IMR-90 (cell line): Measurements from ENCODE around the gene LCAT.

Source experiments
- CEBPB ChIP-seq: IDR thresholded peaks from 2 replicates; pipeline ENCODE4 v1.6.1; 2012; ENCODE audit warnings: low read depth, low read length, improper control_type of control experiment
- CHD1 ChIP-seq: IDR thresholded peaks from 2 replicates; pipeline ENCODE4 v1.6.1; 2012; ENCODE audit warnings: low read depth, low read length, improper control_type of control experiment
- CTCF ChIP-seq: conservative IDR thresholded peaks from 2 replicates; pipeline ENCODE4 v1.5.1; 2012; ENCODE audit warnings: mild to moderate bottlenecking, low read depth, low read length, improper control_type of control experiment
- MAFK ChIP-seq: IDR thresholded peaks from 2 replicates; pipeline ENCODE4 v1.6.1; 2012; ENCODE audit warnings: low read depth, low read length, improper control_type of control experiment
- POLR2A ChIP-seq: IDR thresholded peaks from 2 replicates; pipeline ENCODE4 v1.6.1; 2012; ENCODE audit warnings: mild to moderate bottlenecking, low read depth, low read length
- USF2 ChIP-seq: fragments of 150-350 bp; IDR thresholded peaks from 2 replicates; pipeline ENCODE4 v1.6.1; 2017; ENCODE audit warnings: mild to moderate bottlenecking, antibody characterized with exemption, low read length, low read depth

GRCh38 chr16:67907397-67908180 lies 36.3 kb downstream of the LCAT start:
- TF ChIP-seq POLR2A = no peak
- TF ChIP-seq CTCF = no peak
- no peak for TF ChIP-seq CHD1
- TF ChIP-seq MAFK = no peak
- no peak for TF ChIP-seq CEBPB
- no peak for TF ChIP-seq USF2
